ENCODE results near the gene ZACN.

ZACN gene

DNA sequence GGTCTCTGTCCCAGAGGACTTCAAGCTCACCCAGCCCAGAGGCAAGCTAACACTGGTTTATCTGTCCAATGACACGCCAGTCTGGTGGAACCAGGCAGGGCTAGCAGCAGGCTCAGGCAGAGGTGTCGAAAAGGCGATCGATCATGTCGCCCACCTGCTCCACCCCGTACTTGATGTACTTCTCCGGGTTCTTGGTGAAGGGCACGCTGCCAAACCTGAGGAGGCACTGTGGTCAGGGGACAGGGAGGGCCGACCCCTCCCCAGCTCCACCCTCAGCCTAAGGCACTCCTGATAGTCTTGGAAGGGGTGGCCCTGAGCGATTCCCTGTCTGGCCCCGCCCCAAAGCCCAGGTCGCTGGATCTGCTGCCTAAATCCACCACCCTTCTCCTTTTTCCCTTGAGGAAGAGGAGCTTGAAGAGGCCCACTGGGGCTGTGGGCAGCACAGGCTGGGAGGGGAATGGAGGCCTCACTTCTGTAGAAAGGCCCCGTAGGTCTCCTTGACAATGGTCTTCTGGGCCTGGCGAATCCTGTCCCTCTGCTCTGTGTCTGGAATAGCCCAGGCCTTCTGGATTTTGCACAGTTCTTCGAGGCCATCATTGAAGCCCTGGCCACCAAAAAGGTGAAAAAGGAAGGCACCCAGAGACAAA, 4.7 kb downstream of the ZACN start:
- H3K4me3 ChIP-seq (ENCODE audit: control insufficient read depth, low read depth, low read length), result no peak overlapping the region
- TF ChIP-seq, protein P1, sequence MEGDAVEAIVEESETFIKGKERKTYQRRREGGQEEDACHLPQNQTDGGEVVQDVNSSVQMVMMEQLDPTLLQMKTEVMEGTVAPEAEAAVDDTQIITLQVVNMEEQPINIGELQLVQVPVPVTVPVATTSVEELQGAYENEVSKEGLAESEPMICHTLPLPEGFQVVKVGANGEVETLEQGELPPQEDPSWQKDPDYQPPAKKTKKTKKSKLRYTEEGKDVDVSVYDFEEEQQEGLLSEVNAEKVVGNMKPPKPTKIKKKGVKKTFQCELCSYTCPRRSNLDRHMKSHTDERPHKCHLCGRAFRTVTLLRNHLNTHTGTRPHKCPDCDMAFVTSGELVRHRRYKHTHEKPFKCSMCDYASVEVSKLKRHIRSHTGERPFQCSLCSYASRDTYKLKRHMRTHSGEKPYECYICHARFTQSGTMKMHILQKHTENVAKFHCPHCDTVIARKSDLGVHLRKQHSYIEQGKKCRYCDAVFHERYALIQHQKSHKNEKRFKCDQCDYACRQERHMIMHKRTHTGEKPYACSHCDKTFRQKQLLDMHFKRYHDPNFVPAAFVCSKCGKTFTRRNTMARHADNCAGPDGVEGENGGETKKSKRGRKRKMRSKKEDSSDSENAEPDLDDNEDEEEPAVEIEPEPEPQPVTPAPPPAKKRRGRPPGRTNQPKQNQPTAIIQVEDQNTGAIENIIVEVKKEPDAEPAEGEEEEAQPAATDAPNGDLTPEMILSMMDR (IDR thresholded peaks at IDR 0.05; ENCODE audit: control insufficient read depth, insufficient read depth, low read depth, low read length, missing control alignments), result no peak
- no peak for DNase-seq (ENCODE audit: low read depth)

DNA sequence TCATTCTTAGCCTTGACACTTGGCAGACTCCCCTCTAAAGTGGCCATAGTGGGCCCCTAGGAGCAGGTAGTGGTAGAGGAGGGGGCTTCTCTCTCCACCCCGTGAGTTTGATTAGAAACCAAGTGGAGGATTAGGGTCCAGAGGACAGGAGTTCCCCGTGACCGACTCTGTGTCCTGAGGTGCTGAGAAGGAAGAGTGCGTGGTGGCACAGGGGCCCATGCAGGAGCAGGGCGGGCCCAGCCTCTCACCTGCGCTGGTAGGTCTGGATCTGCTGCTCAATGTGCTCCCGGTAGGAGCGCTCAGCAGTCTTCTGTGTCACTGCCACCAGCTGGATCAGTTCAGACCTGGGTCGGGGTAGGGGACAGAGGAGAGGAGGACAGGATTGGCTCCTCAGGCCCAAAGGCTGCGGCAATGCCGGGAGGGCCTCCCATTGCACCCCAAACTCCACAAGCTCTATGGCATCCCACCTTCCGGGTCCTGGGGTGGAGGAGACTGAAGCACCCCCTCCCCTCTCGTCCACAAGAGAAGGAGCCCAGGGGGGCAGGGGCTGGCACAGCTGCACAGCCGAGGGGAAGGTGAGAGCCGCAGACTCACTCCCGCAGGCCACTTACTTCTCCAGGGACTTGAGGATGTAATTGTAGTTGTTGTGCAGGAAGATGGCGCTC, 6.2 kb downstream of the ZACN start:
- DNase-seq (ENCODE audit: low read depth), result no peak
- TF ChIP-seq, protein P1 (IDR thresholded peaks at IDR 0.05; ENCODE audit: control insufficient read depth, insufficient read depth, low read depth, low read length, missing control alignments), result no peak

DNA sequence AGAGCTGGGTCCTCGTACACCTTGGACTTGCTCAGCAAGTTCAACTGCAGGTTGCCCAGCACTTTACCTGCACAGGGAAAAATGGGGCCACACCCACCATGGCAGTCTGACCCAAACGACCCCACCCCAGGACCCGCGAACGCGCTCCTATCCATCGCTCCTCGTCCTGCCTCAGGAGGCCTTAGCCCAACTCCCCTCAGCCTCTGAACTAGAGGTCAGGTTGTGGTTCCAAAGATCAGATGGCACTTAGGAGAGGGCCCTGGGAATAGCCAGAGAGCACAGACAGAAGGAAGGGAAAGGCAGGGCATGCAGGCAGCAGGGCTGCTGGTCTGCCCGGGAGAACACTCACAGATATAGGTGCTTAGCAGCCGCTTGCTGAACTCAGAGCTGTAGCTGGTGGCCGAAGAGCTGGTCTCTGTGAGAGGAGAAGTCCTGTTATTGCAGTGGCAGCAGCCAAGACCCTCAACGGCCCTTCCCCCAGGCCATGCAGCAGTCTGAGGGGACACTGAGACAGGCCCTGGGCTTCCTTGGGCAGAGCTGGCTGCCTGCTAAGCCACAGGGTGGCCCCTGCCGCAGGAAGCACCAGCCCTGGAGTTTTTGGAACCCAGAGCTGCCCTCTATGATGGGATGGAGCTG, 6.9 kb downstream of the ZACN start:
- DNase-seq (ENCODE audit: low read depth), result no peak
- TF ChIP-seq, protein P1 (IDR thresholded peaks at IDR 0.05; ENCODE audit: control insufficient read depth, insufficient read depth, low read depth, low read length, missing control alignments), result no peak
- H3K4me3 ChIP-seq (ENCODE audit: control insufficient read depth, low read depth, low read length), result no peak overlapping the region

More for the DNA sequence above, 6.2 kb downstream of the ZACN start:
- H3K4me3 ChIP-seq (ENCODE audit: control insufficient read depth, low read depth, low read length), result no peak overlapping the region

DNA sequence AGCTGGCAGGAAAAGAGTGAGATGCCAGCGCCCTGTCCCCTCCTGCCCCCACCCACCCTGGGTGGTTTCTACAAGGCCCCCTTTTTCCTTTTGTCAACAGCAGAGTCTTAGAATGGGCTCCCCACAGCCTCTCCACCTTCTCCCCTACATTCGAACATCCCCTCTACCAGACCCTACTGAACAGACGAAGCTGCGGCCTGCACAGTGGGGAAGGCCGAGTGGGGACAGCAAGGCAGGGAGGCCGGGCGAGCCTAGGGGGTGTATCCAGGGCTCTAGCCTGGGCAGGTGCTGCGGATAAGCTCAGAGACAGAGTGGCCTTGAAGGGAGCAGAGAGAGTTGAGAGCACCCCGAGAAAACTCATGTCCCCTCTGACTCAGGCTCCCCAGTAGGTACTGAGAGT, 7.4 kb downstream of the ZACN start:
- H3K4me3 ChIP-seq (ENCODE audit: control insufficient read depth, low read depth, low read length), result no peak overlapping the region
- TF ChIP-seq, protein P1 (IDR thresholded peaks at IDR 0.05; ENCODE audit: control insufficient read depth, insufficient read depth, low read depth, low read length, missing control alignments), result no peak
- no peak for DNase-seq (ENCODE audit: low read depth)

DNA sequence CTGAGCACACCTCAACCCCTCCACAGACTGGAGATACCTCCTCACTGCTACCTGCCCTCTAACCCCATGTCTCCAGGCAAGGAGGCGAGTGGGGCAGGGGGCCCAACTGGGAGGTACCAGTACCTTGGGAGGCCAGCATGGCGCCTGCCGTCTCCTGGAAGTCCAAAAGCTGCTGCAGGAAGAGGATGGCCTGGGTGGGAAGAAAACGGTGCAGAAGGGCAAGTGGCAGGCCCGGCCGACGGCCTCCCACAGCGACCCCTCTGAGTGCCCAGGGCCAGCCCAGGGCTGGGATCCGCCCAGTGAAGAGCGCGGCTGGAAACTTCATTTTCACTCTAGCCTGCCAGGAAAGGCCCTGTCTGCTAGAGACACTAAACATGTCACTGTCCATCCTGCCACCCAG, 8.5 kb downstream of the ZACN start:
- DNase-seq (ENCODE audit: low read depth), result no peak
- no peak overlapping the region for H3K4me3 ChIP-seq (ENCODE audit: control insufficient read depth, low read depth, low read length)
- TF ChIP-seq, protein P1 (IDR thresholded peaks at IDR 0.05; ENCODE audit: control insufficient read depth, insufficient read depth, low read depth, low read length, missing control alignments), result no peak

DNA sequence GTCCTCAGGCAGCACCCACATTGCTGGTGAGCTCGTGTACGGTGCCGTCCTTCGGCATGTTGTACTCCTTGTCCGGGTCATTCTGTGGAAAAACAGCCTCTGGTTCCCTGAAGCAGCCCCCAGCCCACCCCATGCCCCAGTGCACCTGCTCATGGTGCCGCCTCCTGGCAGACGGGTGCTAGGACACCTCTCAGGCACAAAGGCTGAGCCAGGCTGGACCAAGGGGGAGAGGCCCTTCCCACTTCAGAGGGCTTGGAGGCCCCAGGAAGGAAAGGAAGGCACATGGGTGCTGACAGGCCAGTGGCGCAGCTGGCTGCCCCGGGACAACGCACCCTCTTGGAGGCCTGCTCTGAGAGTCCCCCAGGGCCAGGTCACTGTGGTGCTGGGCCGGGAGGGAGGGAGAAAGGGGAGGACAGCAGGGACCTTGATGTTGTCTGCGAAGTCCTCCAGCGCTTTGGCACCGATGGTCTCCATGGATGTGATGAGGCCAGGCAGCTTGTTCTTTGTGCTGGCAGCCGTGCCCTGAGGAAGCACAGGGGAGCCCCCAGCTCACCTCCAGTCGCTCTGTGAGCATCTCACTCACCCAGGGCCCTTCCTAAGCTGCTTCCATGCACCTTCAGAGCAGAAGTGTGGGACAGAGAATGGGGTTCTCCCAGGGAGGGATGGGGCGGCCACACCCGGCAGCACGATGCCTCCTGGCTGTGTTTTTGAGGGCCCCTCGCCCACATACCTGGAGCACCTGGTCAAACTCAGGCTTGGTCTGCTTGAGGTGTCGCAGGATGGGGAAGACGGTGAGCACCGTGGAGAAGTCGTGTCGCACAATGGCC, 9.3 kb downstream of the ZACN start:
- no peak for DNase-seq (ENCODE audit: low read depth)
- TF ChIP-seq, protein P1 (IDR thresholded peaks at IDR 0.05; ENCODE audit: control insufficient read depth, insufficient read depth, low read depth, low read length, missing control alignments), result no peak
- H3K4me3 ChIP-seq (ENCODE audit: control insufficient read depth, low read depth, low read length), result no peak overlapping the region
